Subcutaneous adipose tissue (tissue), 4 donors: ENCODE data around the gene CCDC142. TPM values are rescaled to one million over a fixed set of nuclear protein-coding genes. Genes with fewer than 3 reads are reported as not detected.

Experiments
- CTCF ChIP-seq: fragments of 450-650 bp; IDR thresholded peaks from one replicate; pipeline ENCODE4 v1.5.1; 2016; ENCODE audit warnings: low read depth, mild to moderate bottlenecking, control low read depth, antibody characterized with exemption, moderate library complexity
- total RNA-seq, 4 donors: library from RNA; depleted of rRNA; stranded (reverse); fragments of >200 nt; gene quantifications; one replicate each; pipeline ENCODE4 v1.1.0, GENCODE V29; 2016

The CCDC142 gene
- total RNA-seq, 4 donors from 2014 or later, result 10.4 to 30.0 (median 16.8) TPM

DNA sequence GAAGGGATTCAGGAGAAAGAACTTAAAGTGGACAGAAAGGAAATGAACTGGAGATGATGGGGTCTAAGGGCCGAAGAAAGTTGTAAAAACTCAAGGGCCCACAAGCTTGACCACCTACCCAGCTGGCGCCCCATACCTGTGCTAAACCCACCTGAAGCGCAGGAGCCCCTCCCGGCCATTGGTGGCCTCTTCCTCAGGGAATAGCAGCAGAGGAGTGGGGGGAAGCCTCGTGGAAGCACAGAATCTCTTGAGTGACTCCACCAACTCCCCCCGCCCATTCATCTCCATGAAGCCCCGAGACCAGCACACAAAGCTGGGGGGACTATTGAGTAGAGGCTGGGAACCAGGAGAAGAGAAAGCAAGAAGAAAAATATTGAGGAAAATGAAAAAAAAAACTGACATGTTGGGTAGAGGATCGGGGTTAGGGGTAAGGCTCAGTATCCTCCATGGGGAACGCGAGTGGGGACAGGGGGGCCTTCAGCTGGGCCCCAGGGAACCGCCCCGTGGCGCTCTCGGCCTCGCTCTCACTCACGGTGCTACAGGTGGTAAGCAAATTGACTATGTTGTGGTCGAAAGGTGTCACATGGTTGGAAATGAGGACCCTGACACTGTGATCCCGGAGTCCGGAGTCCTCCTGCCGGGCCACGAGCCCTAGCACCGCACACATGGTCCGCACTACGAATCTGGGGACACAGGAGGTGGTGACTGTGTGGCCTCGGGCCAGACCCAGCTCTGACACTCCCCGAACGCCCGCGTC lies 46.0 kb upstream of the CCDC142 start:
- TF ChIP-seq CTCF, result no peak

DNA sequence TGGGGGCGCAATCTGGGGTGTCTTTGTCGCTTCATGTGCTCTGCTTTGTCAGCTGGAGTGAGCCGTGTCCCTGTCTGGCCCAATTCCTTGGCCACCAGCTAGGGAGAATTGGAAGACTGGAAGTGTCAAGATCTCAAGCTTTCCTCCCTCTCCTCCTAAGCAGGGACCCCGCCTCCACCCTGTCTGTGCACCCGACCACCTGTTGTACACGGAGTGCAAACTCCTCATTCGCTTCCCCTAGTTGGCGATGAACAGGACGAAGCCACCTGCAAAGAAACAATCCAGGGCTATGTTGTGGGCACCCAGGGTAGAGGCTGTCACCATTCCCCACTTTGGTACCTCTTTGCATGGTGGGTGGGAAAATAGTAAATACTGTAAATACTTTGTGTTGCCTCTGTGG lies 44.9 kb upstream of the CCDC142 start:
- TF ChIP-seq CTCF, result no peak

- TF ChIP-seq CTCF, result no peak
Measured at GRCh38 chr2:74526649-74527230, 43.9 kb upstream of the CCDC142 start.

DNA sequence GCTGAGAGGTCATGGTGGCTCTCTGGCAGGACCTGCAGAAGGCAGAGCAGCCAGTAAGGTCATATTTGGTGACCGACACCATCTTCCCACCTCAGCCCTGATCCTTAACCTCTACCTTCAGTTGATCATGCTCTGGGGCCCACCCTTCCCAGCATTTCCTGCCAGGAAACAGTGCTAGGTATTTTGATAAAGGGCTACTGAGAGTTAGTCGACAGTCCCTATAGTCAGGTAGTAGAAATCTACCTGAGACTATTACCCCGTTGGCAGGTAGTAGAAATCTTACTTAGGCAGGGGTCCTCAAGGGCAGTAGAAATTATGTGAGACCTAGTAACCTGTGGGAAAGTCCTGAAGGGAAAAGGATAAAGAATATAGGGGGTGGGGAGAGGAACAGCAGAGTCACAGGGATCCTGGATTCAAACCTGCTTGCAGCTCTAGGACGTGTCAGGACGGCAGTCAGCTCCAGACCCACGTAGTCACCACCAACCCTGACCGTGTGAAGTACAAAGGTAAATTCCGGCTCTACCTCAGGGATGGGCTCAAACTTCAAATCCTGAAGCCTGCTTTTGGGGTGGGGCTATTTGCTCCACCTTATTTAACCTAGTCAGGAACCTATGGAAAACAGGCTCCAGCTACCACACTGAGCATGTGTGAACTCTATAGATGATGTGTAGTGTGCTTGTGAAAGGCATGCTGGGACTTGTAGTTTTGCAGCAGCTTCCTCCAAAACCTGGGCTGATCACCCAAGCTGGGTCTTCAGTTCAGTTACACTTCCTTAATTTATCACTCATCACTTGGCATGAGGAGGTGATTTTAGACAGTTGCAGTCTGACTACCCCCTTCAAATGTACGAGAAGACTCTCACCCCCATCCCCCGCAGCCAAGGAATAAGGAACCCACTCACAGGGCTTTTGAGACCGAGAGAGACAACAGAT lies 43.2 kb upstream of the CCDC142 start, which contains the start of gene DQX1:
Gene DQX1 (minus strand): TSS at position 515 of the 932 bp plus-strand sequence. CDS start 502 bp downstream, at position 13.
- TF ChIP-seq CTCF, result no peak

GRCh38 chr2:74524955-74525716 lies 42.3 kb upstream of the CCDC142 start:
- TF ChIP-seq CTCF, result no peak

- TF ChIP-seq CTCF, result no peak
Measured at GRCh38 chr2:74524005-74524404, 41.2 kb upstream of the CCDC142 start.
